Measurements from ENCODE around the gene TAS1R1.

The TAS1R1 gene

DNA sequence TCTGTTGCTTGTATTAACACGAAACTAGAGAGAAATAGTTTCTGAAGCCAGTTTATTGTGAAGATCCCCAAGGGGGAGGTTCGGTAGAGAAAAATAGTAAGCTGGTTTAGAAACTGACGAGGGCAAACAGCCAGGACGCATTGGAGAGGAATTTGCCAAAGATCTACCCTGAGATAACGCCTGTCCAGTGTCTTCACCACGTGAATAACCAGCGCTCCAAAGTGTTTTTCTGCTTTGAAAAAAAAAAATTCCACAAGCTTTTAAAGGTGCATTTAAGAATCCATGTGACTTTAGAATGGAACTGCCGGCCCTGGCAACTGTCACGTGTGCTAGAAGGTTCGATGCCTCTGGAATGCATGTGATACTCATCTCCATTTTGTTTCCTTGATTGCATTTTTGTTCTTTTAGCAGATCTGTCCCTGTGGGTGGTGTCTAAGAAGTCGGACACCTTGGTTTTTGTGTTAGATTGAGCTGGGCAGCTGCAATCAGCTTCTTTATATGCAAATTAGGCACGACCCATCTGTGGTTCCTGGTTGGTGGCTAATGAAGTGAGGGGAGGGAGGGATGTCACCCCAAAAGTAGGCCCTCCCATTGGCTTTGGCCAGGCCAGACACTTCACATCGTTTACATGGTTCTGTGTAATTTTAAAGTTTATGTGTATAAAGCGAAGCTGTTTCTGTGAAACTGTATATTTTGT is 68.3 kb downstream of the TAS1R1 start:
- TF ChIP-seq, protein P1, sequence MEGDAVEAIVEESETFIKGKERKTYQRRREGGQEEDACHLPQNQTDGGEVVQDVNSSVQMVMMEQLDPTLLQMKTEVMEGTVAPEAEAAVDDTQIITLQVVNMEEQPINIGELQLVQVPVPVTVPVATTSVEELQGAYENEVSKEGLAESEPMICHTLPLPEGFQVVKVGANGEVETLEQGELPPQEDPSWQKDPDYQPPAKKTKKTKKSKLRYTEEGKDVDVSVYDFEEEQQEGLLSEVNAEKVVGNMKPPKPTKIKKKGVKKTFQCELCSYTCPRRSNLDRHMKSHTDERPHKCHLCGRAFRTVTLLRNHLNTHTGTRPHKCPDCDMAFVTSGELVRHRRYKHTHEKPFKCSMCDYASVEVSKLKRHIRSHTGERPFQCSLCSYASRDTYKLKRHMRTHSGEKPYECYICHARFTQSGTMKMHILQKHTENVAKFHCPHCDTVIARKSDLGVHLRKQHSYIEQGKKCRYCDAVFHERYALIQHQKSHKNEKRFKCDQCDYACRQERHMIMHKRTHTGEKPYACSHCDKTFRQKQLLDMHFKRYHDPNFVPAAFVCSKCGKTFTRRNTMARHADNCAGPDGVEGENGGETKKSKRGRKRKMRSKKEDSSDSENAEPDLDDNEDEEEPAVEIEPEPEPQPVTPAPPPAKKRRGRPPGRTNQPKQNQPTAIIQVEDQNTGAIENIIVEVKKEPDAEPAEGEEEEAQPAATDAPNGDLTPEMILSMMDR (IDR thresholded peaks at IDR 0.05; ENCODE audit: control insufficient read depth, insufficient read depth, low read depth, low read length, missing control alignments): no peak
- H3K4me3 ChIP-seq (ENCODE audit: control insufficient read depth, low read depth, low read length): no peak overlapping the region
- DNase-seq (ENCODE audit: low read depth): no peak

DNA sequence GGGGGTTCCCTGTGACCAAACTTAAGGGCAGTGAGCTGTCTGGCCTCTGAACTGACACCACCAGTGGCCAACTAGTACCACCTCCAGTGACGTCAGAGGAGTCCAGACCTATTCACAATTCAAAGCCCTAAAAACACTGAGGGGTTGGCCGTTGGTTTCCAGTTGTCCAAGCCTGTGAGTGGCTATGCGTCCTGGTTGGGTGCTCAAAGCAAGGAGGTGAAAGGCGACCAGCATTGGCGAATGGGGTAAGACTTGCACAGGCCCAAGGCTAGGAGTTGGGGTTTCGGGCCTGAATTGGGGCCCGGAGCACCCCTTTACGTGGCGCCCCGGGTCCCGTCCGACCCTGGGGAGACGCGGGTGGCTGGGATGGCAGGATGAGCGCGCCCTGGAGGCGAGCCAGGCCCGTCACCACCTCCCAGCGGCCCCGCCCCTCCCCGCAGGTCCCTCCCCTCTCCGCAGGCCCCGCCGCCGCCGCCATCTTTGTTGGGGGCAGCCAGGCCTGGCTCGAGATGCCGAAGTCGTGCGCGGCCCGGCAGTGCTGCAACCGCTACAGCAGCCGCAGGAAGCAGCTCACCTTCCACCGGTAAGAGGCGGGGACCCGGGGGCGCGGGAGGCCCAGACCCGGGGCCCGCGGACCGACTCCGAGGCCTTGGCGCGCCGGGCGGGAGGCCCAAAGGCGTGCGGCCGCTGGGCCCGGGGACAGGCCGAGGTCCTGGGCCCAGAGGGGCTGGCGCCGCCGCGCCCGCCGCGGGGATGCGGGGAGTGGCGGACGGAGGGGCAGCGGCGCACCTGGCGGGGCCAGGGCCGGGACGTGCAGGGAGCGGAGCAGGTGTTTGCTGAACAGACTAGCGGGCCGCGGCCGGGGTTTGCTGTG is 69.8 kb downstream of the TAS1R1 start, which contains the start of gene THAP3:
THAP3 (plus strand) TSS at position 159 of the 874 bp plus-strand sequence; CDS start at position 510, 351 bp downstream.
- DNase-seq (ENCODE audit: low read depth): no peak
- TF ChIP-seq, protein P1 (IDR thresholded peaks at IDR 0.05; ENCODE audit: control insufficient read depth, insufficient read depth, low read depth, low read length, missing control alignments): no peak
- H3K4me3 ChIP-seq (ENCODE audit: control insufficient read depth, low read depth, low read length): peak within 1 kb of the TSS; percentile 67

DNA sequence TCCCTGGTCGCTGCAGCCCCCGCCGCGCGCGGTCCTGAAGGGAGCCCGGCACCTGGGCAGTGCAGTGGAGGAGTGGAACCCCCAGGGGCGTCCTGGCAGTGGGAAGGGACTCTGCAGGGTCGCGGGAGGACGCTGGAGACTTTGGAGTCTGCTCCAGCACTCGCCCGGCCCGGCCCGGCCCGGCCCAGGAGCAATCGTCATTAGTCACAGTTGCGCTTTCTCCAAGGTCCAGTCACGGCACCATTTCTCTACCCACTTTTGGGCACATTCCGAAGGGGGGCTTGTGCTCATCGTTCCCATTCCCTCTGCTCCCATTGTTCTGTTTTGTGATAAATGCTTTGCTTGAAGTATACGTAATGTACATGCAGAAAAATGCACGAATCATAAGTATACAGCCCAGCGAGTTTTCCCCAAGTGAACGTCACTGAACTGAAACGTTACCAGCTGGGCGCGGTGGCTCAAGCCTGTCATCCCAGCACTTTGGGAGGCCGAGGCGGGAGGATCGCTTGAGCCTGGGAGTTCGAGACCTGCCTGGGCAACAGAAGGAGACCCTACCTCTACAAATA is 70.6 kb downstream of the TAS1R1 start:
- no peak for DNase-seq (ENCODE audit: low read depth)
- TF ChIP-seq, protein P1 (IDR thresholded peaks at IDR 0.05; ENCODE audit: control insufficient read depth, insufficient read depth, low read depth, low read length, missing control alignments): no peak
- peak overlapping the region; percentile 67 for H3K4me3 ChIP-seq (ENCODE audit: control insufficient read depth, low read depth, low read length)

DNA sequence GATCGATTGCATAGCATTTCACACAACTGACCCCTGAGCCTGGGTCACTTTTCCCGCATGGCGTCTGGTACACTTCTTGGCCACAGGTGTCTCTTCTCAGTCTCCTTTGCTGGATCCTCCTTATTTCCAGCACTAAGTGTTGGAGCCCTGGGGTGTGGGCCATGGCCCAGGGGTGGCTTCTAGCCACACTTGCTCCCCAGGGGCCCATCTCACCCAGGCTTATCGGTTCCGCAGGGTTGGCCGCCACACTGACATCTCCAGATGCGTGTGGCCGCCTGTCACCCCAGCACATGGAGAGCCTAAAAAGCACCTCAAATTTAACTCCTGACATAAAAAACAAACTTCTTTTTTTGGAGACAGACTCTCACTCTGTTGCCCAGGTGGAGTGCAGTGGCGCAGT is 71.9 kb downstream of the TAS1R1 start:
- TF ChIP-seq, protein P1 (IDR thresholded peaks at IDR 0.05; ENCODE audit: control insufficient read depth, insufficient read depth, low read depth, low read length, missing control alignments): no peak
- DNase-seq (ENCODE audit: low read depth): no peak

DNA sequence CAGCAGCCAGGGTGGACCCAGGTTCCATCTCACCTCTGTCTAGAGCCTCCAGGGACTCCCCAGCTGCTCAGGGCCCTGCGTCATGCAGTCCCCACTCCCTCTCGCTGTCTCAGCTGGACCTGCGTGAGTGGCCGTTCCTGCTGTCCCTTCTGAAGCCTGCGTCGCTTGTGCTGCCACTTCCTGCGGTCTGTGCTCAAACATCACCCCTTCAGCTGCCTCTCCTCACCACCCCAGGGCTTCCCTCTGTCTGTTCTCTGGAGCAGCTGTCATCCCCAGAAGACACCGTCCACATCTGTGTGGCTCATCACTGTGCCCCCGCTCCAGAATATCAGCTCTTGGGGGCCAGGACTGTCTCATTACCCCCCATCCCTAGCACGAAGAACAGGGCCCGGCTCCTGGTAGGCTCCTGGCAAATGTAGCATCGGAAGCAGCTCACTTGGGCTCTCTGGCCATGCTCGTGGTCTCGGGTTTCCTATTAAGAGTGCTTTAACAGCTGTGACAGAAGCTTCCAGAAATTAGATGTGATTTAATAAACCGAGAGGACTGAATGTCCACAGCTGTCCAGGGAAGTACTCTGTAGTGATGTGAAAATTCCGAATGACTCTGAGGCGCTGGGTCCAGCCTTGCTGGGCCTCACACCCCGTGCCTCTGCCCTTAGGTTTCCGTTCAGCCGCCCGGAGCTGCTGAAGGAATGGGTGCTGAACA is 72.9 kb downstream of the TAS1R1 start:
- TF ChIP-seq, protein P1 (IDR thresholded peaks at IDR 0.05; ENCODE audit: control insufficient read depth, insufficient read depth, low read depth, low read length, missing control alignments): no peak
- H3K4me3 ChIP-seq (ENCODE audit: control insufficient read depth, low read depth, low read length): no peak overlapping the region
- DNase-seq (ENCODE audit: low read depth): no peak

More for the DNA sequence above, 71.9 kb downstream of the TAS1R1 start:
- no peak overlapping the region for H3K4me3 ChIP-seq (ENCODE audit: control insufficient read depth, low read depth, low read length)

DNA sequence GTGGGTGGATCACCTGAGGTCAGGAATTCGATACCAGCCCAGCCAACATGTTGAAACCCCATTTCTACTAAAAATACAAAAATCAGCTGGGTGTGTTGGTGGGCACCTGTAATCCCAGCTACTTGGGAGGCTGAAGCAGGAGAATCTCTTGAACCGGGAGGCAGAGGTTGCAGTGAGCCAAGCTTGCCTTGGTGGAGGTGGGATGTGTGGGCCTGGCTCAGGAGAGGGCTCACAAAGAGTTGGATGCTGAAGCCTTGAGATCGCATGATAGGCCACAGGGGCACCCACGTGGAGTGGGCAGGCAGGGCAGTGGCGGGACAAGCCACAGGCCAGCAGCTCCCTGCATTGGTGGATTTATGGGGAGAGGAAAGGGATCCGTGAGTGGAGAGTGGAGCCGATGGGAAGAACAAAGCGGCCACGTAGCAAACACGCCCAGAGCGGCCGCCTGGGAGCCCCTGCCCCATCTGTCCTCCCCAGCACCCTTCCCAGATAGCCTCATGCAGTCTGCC is 73.9 kb downstream of the TAS1R1 start:
- TF ChIP-seq, protein P1 (IDR thresholded peaks at IDR 0.05; ENCODE audit: control insufficient read depth, insufficient read depth, low read depth, low read length, missing control alignments): no peak
- no peak overlapping the region for H3K4me3 ChIP-seq (ENCODE audit: control insufficient read depth, low read depth, low read length)
- no peak for DNase-seq (ENCODE audit: low read depth)
